Activated CD8-positive, alpha-beta memory T cell treated with anti-CD3 and anti-CD28 coated beads, Interleukin-2, amount 50 U/mL, for 4 hours (primary cell): ENCODE data around the gene ESPNL.

Experiments used
- DNase-seq: peaks from one replicate; pipeline ENCODE4 v3.0.0-alpha.2; 2020

The ESPNL gene

DNA sequence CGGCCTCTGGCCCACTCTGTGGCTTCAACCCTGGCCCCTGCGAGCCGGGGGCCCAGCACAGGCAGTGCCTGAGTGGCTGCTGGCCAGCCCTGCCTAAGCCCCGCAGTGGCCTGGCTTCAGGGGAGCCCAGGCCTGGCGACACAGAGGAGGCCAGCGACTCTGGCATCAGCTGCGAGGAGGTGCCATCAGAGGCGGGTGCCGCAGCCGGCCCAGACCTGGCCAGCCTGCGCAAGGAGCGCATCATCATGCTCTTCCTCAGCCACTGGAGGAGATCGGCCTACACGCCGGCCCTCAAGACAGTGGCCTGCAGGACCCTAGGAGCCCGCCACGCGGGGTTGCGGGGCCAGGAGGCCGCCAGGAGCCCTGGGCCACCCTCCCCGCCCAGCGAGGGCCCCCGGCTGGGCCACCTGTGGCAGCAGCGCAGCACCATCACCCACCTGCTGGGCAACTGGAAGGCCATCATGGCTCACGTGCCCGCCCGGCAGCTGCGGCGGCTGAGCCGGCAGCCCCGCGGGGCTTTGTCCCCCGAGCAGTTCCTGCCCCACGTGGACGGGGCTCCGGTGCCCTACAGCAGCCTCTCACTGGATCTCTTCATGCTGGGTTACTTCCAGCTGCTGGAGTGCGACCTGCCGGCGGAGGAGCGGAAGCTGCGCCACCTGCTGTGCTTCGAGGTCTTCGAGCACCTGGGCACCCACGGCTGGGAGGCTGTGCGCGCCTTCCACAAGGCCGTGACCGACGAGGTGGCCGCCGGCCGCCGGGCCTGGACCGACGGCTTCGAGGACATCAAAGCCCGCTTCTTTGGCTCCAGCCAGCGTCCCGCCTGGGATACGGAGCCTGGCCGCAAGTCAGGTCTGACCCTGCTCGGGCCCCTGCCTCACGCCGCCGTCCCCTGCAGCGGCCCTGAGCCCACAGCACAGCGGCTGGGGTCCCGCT is 30.8 kb downstream of the ESPNL start:
- no peak for DNase-seq

DNA sequence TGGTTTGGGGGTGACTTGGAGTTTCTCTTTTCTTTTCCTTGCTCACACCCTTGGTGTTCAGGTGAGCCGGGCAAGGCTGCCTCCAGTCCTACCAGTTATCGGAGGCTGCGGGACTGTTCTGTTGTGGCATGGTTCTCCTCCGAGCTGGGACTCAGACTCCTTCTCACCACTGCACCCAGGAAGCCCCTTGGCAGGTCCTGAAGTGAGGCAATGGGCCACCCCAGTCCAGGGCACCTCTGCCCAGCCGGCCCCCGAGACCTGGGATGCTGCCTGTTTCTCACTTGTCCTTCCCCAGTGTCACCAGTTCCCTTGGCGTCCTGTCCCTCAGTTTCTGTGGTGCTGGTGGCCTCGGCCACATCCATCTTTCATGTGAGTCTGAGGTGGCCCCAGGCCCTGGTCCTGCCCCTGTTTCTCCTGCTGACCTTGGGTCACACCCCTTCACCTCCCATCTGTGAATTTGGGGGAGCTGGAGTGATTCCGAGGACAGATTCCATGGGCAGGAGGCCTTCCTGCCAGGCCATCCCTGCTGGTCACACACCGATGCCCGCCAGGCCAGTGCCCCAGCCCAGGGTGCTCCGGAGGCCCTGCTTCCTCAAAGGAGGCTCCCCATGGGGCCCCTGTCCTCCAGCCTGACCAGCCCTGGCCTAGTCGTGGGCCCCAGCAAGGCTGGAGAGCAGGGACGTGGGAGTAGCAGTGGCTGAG is 31.8 kb downstream of the ESPNL start:
- DNase-seq, result no peak

- no peak for DNase-seq
These were observed 32.6 kb downstream of the ESPNL start for GRCh38 chr2:238132463-238133450.

DNA sequence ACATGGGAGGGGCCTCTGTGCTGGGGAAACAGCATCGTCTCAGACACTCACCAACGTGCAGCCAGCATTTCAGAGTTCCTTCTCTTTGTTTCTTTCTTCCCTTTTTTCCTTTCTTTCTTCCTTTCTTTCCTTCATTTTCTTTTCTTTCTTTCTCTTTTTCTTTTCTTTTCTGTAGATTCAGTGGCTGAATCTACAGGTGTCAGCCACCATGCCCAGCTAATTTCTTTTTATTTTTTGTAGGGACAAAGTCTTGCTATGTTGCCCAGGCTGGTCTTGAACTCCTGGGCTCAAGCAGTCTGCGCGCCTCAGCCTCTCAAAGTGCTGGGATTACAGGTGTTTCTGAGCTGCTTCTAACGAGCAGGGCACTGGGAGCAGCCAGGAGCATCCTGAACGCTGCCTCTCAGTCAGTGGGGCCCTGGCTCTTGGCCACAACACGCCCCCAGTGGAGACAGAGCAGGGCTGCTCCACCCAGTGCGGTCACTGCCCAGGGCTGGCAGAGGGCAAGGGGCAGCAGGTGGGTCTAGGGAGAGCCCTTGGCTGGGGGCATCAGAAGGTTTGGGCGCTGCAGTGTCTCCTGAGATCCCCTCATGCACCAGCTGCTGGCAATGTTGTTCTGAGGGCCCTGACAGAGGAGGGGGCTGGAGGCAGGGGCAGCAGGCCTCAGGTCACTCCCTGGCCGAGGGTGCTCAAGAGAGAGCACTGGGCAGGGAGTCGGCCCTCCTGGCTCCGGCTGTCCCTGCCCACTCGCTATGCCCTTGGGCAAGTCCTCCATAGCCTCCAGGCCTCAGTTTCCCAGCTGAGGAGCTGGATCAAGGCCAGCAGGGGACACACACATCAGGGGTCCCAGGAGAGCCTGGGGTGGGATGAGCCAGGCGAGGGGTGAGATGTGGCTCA is 33.6 kb downstream of the ESPNL start:
- no peak for DNase-seq

GRCh38 chr2:238134393-238134785 is 34.2 kb downstream of the ESPNL start:
- no peak for DNase-seq

- DNase-seq, result no peak
These were observed 35.5 kb downstream of the ESPNL start for GRCh38 chr2:238135601-238136150.

DNA sequence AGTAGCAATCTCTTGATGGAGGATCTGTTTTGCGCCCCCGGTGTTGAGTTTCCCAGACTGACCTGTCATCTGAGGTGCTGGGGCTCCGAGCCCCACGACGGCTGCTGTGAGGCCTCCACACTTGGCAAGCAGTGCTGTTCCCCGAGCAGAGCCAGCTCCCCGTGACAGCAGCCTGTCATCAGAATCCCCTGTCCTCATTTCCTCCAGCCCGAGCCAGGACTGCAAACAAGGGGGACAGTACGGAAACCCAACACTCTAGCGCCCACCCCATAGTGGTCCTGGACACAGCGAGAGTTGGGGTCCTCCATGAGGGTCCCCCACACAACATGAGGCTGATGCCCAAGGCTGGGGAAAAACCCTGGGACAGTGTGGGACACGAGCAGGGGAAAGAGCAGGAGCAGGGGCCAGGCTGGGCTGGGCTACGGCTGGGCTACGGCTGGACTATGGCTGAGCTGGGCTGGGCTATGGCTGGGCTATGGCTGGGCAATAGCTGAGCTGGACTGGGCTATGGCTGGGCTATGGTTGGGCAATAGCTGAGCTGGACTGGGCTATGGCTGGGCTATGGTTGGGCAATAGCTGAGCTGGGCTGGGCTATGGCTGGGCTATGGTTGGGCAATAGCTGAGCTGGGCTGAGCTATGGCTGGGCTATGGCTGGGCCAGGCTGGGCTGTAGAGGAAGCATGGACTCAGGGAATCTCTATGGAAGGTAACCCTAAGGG is 36.8 kb downstream of the ESPNL start:
- DNase-seq, result no peak

DNA sequence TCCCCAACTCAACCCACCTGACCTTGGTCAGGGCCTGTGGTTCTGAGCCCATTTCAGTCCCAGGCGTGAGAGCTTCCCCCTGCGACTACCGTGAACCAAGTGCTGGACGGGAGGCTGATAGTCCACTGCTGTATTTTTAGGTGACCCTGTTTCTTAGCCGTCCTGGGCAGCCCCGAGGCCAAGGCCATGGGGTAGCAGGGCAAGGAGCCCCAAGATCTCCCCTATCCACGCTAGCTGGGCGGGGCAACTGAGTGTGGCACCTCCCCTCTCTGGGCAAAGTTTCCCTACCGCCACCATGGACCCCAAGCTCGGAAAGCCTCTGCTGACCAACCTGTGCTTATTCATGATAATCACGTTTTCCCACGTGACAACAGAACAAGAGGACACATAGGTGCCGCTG is 37.7 kb downstream of the ESPNL start:
- no peak for DNase-seq

DNA sequence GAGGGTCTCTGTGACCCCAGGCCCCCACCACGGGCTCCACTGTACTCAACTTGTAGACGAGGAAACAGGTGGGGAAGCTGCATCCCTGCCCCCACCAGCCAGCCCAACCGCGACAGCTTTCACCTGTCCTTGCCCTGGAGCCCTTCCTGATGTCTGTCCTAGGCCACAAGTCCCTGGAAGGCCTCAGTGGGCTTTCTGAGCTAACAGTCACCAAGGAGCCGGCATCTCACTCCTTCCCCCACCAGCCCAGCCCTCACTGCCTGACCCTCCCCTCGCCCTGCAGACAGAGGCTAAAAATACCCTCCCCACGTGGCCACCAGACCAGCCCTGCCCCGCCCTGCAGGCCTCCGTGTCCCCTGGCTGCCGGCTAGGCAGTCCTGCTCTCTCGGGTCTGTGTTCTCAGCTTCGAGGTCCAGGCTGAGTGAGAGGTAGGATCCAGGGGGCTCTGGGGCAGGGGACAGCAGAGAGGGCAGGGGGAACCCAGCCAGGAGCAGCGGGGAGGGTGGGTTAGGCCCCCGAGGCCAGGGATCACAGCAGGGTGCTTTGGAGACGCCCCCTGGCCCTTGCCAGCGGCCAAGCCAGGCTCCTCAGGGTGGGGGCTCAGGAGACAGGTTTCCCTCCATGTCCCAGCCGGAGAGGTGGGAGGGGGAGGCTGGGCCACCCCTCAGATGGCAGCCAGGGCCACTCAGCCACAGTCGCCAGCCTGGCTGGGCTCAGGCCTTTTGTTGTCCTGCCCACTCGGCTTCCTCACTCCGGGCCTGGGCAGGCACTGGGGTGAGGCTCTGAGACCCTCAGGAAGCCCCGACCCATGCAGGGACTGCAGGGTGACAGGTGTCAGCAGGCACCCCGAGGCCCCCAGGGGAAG is 38.4 kb downstream of the ESPNL start, which contains the start of gene KLHL30:
TSS of gene KLHL30 (plus strand) at position 338 of the 865 bp plus-strand sequence. CDS start 2,087 bp downstream, outside the sequence.
- DNase-seq, result no peak

GRCh38 chr2:238139196-238140039 is 39.3 kb downstream of the ESPNL start:
- DNase-seq, result no peak

DNA sequence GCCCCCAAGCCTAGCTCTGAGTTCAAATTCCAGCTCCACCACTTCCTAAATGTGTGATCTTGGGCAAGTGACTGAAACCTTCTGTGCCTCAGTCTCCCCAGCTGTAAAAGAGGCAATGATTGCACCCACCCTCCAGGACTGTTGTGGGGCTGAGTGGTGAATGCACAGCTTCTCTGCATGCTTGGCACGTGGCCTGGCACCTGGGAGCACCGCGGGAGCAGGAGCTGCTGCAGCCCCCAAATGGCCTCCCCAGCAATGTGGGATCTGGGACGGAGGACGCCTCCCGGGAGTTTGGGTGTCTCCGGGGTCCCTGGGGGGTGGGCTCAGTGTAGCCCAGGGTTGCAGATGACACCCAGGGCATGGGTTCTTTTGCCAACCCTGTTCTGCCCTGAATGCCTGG is 39.9 kb downstream of the ESPNL start:
- no peak for DNase-seq

DNA sequence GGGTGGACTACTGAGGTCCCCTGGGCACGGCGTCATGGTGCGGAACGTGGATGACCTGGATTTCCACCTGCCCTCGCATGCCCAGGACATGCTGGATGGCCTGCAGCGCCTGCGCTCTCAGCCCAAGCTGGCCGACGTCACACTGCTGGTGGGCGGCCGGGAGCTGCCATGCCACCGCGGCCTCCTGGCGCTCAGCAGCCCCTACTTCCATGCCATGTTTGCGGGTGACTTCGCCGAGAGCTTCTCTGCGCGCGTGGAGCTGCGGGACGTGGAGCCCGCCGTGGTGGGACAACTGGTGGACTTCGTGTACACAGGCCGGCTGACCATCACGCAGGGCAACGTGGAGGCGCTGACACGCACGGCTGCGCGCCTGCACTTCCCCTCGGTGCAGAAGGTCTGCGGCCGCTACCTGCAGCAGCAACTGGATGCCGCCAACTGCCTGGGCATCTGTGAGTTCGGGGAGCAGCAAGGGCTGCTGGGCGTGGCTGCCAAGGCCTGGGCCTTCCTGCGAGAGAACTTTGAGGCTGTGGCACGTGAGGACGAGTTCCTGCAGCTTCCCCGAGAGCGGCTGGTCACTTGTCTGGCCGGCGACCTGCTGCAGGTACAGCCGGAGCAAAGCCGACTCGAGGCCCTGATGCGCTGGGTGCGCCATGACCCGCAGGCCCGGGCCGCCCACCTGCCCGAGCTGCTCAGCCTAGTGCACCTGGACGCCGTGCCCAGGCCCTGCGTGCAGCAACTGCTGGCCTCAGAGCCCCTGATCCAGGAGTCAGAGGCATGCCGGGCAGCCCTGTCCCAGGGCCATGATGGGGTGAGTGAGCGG is 40.8 kb downstream of the ESPNL start:
- no peak for DNase-seq

- DNase-seq, result no peak
These were observed 41.6 kb downstream of the ESPNL start for GRCh38 chr2:238141541-238142318.

- DNase-seq, result no peak
These were observed 42.5 kb downstream of the ESPNL start for GRCh38 chr2:238142382-238143205.

- DNase-seq, result no peak
These were observed 43.3 kb downstream of the ESPNL start for GRCh38 chr2:238143239-238143951.
